Hematopoietic multipotent progenitor cell treated with erythropoietin and hydrocortisone succinate and interleukin-3 and kit ligand, for 15 days (in vitro differentiated cells): ENCODE results near the gene UNC5B.
"Not testable (repeated sequence)": the region's sequence is repeated elsewhere in the genome, so short reads cannot be mapped to it uniquely, and the experiment has no call there.

ENCODE experiments used
- DNase-seq: peaks from one replicate; pipeline ENCODE4 v3.0.0-alpha.2; 2015; ENCODE audit warnings: low spot score

UNC5B gene

DNA sequence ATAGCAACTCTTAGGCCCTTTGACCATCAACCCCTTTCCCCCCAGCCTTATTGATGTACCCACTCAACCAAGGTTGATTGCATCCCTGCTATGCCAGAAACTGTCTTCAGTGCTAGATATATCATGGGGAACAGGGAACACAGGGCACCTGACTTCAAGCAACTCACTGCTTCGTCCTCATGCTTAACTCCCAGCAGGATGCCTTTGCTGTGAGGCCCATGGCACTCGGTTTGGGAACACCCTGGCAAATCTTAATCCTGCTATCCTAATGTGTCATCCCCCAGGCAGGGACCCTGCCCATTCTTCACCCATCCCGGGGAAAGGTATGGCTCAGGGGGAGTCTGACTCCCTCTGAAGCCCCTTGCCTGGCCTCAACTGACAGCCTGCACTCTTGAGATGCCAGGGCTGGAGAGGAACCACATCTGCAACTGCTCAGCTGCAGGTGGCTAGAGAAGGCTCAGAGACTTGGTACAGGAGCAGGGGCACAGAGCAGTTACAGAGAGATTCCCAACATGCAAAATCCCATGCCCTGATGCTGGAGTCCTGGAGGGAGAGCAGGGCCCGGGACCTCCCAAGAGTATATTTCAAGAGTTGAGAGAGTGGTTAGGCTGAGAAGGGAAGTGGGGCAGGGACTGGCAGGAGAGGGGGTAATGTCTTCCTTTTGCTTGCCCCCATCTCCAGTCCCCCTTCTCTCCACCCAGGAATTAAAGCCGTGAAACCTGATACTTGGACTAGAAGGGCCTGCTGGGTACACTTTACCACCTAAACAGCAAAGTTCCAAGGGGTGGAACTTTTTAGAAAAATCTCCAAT is 2.4 kb upstream of the UNC5B start:
- DNase-seq: no peak

DNA sequence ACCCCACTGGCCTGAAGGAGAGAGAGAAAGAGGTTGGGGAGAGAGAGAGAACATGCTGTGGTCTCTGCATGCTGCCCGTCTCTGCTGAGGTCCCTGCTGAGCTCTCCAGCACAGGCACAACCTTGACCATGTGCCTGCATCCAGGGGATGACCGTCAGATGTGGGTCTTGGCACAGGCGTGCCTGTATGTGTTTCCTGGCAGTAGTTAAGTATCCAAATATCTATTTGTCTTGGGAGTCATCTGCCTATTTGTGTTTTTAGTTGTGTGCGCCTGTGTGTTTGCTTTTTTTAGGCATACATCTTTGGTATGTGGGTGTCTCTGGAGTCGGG is 1.9 kb upstream of the UNC5B start:
- no peak for DNase-seq

DNA sequence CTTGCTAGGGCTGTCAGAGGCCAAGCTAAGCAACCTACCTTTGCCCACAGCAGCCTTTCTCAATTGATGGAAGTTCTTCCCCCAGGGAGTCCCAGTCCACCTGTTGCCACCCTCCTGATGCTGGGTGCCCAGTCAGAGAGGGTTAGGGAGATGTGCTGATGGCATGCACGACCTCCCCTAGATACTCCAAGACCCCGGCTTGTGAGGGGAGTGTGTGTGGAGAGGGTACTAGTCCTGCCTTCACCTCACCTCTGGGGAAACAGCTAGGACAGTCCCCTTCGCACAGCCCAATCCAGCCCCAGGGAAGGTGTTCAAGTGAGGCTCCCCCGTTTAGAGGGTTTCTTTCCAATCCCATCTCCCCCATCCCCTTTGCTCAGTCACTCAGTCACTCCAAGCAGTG is 1.3 kb upstream of the UNC5B start:
- DNase-seq: no peak

DNA sequence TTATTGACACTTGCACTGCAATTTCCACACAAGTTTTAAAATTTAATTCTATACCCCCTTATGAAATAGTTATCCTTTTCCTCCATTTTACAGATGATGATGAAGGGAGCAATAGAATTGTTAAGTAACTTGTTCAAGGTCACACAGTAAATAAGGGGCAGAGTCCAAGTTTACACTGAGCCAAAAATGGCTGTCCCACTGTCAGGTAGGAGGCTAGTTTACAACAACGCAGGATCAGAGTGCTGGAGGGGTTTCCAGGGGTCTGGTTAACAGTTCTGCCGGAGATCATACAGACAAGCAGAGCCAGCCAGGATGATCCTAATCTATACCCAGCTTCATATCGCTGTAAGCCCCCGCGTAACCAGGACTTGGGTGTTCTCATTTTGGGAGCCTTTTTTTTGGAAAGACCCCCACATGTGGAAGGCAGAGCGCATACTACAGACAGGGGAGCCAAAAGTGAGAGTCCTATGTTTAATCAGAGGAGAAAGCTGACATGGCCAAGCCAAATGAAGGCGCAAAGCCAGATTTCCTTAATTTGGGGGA is 524 bp upstream of the UNC5B start:
- DNase-seq: no peak

DNA sequence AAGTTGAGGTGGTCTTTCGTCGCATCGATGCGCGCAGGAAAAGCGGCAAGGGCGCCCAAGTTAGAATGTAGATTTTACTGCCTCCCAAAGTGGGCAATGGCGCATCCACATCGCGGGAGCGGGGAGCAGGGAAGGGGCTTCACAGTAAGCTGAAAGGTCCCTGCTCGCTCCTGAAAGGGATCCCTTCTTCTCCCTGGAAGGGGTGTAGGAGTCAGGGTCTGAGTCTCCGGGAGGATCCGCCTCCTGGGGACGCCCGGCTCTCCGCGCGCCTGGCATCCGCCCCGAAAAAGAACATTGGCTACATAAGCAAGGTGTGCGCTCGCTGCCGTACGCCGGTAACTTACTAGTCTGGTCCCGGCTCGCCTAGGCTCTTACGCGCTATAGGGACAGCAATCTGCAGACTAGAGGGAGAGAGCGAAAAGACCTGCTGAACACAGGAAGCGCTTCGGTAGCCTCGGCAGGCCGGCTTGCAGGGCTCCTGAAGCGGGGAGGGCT is 804 bp downstream of the UNC5B start:
- DNase-seq: no peak

DNA sequence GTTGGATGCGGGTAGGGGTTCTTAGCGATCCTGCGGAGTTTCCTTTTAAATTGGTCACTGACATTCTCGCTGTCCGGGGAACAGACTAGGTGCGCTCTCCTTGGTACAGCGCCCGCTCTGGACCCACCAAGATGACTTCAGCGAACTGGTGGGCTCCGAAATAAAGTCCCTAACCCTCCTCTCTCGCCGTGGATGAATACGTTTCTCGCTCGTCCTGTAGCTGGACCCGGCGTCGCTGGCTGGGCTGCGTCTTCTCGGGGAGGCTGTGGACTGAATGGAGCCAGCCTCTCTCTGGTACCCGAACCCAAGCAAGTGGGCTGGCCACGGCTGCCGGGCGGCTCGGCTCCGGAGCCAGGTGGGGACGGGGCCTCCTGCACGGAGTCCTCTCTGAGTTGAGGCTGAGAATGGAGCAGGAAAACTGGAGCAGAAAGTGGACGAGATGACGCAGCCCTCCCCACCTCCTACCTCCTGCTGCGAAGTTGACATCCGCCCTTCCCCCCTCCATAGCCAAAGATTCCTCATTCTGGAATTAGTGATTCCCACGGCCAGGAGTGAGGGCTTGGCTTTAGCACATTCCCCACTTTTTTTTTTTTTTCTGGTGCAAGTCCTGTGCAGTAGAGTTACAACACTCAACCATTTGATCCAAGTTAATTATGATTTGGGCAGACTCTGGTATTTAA is 1.5 kb downstream of the UNC5B start:
- no peak for DNase-seq

DNA sequence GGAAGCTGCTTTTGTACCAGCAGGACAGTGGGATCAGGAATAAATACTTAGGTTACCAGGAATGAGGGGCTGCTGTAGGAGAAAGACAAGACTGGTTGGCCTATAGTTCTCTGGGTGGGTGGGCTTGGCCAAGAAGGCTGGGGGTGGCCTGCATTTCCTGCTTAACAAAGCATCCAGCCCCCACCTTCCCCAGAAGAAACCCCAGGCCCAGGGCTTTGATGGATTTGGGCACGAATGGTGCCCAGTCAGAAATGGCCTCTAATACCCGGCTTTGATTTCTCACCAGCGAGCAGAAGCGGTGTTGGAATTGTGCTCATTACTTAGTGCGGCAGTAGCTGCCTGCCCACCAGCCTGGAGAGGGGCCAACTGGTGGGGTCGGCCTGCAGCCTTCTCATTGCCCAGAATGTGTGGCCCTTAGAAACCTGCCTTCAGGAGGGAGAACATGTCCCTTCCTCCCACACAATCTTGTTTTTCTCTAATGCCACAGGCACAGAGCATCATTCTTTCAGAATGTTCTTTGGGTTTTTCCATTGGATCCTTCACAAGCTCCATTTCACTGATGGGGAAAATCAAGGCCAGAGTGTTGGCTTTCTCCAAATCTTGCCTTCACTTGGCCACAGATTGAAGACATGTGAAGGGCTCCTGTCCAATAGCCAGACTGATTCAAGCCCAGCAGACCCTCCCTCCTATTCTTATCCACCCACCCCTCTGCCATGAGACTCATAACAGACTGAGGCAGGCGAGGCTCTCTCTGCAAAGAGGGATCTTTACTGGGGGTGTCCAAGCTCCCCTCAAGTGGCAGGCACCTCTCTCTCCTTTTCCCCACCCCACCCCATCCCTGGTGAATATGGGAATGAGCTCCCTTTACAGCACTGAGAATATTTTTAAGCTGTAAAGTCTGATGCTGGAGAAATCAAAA is 2.5 kb downstream of the UNC5B start:
- DNase-seq: no peak

DNA sequence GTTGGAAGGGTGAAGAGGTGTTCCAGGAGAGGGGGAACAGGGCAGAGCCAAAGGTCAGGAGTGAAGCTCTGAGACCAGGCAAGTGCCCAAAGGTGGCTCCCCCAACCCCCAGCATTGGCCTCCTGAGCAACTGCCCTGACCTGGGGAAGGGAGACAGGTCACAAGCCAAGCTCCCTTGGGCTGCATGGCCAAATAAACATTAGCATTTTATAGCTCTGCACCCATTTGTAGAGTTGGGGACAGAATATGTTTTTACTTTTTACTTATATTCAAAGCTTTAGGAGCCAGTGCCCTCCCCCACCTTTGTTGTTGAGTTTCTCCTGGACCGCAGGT is 4.0 kb downstream of the UNC5B start:
- DNase-seq: no peak

DNA sequence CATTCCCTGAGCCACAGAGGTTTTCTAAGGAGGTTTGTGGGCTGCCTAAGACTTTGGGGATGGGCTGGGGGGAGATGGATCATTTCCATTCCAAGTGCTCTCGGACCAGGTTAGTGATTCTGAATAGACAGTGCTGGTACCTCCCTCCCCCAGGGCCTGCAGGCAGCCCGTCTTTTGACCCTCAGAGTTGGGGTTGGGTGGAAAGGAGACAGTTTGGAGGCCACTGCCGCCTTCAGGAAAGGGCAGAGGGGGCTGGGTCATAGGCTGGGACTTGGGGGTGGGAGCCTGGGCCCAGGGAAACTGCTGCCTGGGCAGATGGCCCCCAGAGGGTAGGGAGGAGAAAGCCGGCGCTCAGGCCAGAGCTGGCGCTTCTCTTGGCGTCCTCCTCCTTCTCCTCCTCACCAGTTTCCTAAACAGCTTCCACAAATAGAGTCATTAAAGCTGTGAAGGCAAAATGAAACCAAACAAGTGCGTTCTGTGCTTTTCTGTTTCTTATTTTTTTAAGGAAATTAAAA is 4.4 kb downstream of the UNC5B start:
- DNase-seq: no peak

DNA sequence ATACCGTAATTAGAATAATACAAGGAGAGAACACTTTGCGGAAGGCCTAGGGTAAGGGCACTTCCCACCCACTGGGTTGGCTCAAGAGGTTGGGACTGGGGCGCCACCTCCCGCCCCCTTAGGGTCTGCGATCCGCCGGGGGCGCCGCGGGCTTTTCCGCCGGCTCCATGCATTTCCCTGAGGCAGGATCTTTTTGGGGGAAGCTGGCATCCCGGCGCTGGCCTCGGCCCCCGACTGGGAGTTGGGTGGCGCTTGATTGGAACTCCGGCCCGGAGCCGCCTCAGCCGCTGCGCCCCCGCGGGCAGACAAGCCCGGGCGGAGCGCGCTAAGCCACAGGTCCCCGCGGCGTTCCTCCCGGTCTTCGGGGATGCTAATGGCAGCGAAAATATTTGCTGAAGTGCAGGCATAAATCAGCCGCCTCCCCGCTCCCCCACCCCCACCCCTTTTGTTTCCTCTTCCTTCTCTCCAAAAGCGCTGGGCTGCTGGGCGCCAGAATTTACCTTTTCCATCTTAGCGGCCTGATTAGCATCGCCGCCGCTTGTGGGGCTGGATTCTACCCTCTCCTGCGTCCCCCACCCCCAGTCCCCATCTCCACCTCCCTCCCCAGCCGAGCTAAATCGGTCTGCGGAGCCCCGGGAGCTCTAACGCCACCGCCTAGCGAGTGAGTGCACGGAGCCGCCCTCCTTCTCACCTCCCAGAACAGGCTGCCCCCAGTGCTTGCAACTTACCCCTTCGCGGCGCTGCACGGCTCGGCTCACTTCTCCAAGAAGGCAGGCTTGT is 5.1 kb downstream of the UNC5B start:
- DNase-seq: no peak

DNA sequence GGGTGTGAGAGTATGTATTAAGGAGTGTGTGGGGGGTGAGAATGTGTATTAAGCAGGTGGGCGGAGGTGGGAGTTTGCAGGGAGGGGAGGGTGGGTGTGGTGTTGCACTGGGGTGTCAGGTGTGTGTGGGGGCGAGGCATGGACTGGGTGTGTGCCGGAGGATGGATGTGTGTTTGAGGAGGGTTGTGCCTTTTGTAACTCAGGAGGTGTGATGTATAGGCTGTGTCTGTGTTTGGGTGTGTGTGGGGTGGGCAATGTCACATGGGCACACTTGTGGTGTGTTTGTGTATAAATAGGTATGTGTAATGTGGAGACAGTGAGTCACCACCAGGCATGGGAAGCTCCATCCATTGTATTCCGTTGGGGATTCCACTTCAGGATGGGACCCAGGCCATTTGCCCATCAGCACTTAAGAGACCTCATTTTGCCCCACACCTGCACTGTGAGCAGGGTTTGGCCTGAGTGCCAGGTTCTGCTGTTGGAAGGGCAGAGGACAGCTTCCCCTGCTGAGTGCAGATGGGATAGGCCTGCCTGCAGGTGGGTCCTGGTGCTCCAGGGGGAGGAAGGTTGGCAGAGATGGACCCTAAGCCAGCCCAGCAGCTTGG is 5.8 kb downstream of the UNC5B start:
- DNase-seq: no peak

DNA sequence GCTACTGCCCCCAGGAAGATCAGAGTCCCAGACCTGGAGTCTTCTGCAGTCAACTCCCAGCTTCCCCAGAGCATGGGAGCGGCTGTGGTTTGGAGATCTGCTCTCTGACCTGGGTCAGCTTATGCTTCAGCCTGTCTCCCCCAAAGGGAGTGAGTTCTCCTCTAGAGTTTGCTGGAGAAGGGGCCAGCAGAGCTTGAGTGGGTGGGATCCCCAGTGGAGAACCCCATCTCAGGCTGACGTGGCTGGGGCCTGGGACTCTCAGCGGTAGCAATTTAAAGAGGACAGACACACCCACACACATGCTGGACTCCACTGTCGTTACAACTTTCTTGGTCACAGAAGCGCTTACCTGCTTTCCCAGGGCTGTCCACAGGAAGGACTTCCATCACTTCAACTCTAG is 6.3 kb downstream of the UNC5B start:
- no peak for DNase-seq

DNA sequence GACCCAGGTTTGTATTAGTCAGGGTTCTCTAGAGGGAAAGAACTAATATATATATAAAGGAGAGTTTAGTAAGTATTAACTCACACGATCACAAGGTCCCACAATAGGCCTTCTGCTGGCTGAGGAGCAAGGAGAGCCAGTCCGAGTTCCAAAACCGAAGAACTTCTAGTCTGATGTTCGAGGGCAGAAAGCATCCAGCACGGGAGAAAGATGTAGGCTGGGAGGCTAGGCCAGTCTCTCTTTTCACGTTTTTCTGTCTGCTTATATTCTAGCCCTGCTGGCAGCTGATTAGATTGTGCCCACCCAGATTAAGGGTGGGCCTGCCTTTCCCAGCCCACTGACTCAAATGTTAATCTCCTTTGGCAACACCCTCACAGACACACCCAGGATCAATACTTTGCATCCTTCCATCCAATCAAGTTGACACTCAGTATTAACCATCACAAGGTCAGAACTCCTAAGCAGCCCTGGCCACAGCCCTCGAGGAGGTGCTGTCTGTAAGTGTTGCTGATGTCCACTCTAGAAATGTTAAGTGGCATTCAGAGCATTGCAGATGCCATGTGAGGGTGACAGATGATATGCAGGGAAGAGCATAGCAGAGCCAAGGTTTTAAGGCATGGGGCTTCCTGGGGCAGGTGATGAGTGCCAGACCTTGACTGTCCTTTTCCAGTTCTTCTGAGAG is 7.0 kb downstream of the UNC5B start:
- DNase-seq: not testable (repeated sequence)

DNA sequence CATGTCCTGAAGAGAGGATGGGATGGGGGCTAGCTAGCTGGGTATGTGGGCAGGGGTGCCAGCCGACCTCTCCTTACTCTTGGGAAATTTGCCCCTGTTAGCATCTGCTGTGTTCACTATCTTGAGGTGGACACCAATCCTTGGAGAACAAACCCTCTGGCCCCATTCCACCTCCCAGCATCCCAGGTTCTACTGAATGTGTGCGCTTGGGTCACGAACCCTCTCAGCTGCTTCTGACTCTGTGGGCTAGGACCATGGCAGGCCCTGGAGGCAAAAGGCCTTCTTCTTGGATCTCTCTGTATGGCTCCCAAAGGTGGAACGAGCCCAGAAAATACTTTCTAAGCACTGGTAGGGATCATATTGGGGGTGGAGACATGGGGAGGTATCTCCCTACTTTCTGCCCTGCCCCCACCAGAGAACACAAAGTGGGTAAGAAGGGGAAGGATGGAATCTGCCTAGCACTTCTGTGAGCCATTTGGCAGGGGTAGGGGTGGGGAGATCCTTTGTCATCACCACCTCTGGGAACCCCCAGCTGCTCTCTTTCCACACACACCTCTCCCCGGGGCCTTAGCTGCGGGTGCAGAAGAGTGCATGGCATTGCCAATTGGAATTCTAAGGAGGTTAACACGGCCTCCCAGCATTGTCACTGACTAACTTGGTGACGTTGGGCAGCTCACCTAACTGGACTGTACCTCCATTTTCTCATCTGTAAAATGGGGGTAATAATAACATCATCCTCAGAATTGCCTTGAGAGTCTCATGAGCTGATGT is 7.7 kb downstream of the UNC5B start:
- no peak for DNase-seq

DNA sequence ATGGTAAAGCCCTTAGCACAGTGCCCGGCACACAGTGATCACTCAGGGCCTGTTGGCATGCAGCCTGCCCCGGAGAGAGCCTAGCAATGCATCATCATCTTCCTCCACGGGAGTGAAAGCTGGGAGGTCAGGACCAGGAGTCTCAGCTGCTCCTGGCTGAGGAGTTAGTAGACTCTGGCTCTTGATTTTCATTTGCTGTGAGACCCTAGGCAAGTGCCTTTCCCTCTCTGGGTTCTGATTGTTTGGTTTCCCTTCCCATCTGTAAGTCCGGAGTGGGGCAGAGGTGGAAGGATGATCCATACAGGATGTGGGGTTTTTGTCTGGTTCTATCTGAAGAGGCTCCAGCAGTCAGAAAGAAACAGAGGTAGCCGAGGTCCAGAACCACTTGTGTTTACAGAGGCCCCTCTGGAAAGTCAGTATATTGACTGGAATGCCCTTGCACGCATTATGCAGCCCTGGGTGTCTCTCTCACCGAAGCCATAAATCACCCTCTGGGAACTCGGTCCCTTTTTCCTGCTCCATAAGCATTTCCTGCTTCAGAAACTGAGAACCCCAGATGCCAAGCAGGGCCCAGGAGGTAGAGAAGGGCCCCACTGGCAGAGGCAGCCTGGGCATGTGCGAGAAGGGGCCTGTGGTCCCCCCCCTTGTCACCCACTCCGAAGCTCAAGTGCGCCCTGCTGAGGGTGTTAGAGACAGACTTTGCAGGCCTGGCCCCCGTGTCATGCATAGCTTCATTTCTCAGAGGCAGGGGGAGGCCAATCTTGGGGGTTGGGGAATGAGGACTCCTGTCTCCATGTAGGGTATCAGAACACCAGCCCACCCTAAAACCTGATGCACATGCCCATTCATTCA is 8.5 kb downstream of the UNC5B start:
- DNase-seq: no peak

DNA sequence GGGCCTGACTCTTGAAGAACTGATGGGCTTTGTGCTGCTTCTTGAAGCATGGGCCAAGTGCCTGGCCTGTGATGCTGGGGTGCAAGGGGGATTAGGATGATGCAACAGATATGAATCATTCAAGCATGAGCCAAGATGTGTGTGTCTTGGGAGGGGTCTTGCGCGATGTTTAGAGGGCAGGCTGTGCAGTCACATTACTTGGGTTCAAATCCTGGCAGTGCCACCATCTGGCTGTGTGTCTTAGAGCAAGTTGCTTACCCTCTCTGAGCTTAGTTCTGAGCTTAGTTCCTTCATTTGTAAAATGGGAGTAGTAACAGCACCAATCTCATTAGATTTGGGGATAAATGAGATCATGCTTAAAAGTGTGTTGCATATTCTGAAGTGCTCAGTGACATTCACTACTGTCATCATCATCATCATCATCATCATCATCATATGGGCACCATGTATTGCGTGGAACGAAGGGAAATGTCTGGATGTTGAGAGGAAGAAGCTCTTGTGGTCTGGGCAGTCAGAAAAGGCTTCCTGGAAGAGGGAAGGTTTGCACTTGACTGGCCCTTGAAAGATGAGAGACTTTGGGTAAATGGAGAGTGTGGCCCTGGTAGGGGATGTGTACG is 9.3 kb downstream of the UNC5B start:
- DNase-seq: no peak

DNA sequence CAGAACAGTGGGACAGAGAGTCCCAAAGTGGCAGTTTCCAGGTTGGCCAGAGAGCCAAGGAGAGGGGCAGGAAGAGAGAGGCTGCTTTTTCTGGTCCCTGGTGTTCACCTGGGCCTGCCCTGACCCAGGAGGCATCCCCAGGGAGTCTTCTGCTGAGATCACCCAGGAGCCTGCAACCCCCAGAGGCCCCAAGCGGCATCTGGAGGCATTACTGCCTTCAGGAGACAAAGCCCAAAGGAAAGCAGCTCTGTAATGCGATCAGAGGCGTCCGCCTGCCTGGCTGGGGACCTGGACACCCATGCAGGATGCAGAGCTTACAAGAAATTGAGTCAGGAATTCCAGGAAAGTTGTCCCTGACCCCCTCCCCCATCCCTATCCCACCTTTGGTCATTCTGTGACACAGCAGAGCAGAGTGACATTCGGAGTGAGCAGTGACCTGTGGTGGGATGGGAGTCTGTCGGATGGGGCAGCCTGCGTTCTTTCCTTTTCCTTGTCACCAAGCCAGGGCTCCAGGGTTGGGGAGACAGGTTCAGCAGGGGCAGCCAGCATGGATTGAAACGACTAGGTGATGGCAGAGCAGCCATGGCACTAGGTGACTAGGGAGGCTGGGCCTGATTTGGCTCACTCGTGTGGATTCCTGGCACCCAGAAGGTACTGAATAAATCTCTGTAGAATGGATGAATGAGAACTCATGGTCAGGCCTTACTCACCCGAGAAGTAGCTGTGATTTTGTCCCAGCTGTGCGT is 10.4 kb downstream of the UNC5B start:
- no peak for DNase-seq
